ENCODE results near the gene FHIT.

DNA sequence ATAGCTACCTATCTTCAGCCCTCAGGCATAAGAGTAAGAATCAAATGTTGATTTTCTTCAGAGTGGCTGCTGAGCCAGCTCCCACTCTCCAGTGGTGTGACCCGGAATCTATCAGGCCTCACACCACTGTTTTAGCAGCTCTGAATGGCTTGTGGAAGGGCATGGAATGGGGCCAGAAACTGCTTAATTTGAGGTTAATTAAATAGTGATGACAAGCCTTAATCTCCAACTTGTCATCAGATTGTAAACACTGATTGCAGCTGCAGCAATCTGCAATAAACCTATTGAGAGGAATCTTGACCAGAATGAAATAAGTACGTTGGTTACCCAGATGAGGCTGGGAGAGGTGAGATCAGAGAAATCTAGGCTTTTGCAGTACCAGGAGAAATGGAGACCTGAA, 317.4 kb downstream of the FHIT start:
- TF ChIP-seq CTCF (IDR thresholded peaks at IDR 0.05) (no peak), POLR2A (IDR thresholded peaks at IDR 0.05) (no peak)
